ENCODE results near the gene SNX25.

DNA sequence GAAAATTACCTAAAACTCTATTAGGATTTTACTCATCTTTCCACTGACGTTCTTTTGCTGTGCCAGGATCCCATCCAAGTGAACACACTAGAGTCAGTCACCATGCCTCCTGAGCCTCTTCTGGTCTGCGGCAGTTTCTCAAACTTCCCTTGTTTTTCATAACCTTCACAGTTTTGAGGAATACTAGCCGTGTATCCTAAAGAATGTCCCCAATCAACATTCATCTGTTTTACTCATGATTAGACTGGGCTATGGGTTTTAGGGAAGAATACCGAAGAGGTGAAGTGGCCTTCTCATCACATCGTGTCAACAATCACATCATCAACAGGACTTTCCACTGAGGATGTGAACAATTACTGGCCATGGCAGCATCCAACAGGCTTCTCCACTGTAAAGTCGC lies 181.5 kb downstream of the SNX25 start:
- TF ChIP-seq, protein P1, sequence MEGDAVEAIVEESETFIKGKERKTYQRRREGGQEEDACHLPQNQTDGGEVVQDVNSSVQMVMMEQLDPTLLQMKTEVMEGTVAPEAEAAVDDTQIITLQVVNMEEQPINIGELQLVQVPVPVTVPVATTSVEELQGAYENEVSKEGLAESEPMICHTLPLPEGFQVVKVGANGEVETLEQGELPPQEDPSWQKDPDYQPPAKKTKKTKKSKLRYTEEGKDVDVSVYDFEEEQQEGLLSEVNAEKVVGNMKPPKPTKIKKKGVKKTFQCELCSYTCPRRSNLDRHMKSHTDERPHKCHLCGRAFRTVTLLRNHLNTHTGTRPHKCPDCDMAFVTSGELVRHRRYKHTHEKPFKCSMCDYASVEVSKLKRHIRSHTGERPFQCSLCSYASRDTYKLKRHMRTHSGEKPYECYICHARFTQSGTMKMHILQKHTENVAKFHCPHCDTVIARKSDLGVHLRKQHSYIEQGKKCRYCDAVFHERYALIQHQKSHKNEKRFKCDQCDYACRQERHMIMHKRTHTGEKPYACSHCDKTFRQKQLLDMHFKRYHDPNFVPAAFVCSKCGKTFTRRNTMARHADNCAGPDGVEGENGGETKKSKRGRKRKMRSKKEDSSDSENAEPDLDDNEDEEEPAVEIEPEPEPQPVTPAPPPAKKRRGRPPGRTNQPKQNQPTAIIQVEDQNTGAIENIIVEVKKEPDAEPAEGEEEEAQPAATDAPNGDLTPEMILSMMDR (IDR thresholded peaks at IDR 0.05; ENCODE audit: insufficient read depth, low read depth, low read length), result no peak
- no peak for TF ChIP-seq EZH2 (IDR thresholded peaks at IDR 0.05; ENCODE audit: insufficient read depth, low read length)
